GM23338 (cell line): ENCODE measurements around the gene RPL7L1. TPM values are rescaled to one million over a fixed set of nuclear protein-coding genes. Genes with fewer than 3 reads are reported as not detected.

Experiments used
- ATAC-seq: fragments of 200-7000 bp; cut with Tn5 transposase; 3 replicates; pipeline ENCODE4 v1.9.1; 2020
- DNase-seq: peaks from one replicate; pipeline ENCODE4 v3.0.0-alpha.2; 2015; ENCODE audit warnings: low spot score
- H2AFZ ChIP-seq: fragments of 200-600 bp; sonication (generic); 2 replicates; pipeline ENCODE4 v1.8.0; 2016; ENCODE audit warnings: antibody characterized with exemption, mild to moderate bottlenecking, moderate library complexity
- H3F3A ChIP-seq: fragments of 200-600 bp; sonication (generic); replicated peaks from 2 replicates; pipeline ENCODE4 v1.8.0; 2017; ENCODE audit warnings: antibody characterized with exemption, mixed run types, low read depth
- H3K27ac ChIP-seq: fragments of 200-600 bp; sonication (generic); 2 replicates; pipeline ENCODE4 v1.6.1; 2016; ENCODE audit warnings: low read depth
- H3K27me3 ChIP-seq: fragments of 200-600 bp; sonication (generic); 2 replicates; pipeline ENCODE4 v1.8.0; 2016; ENCODE audit warnings: mild to moderate bottlenecking, mixed run types, moderate library complexity; ENCODE audit not compliant: insufficient read depth
- H3K36me3 ChIP-seq: fragments of 200-600 bp; sonication (generic); 2 replicates; pipeline ENCODE4 v1.8.0; 2016; ENCODE audit warnings: mild to moderate bottlenecking; ENCODE audit not compliant: insufficient read depth
- H3K4me1 ChIP-seq: fragments of 200-600 bp; sonication (generic); 2 replicates; pipeline ENCODE4 v1.8.0; 2016; ENCODE audit warnings: mild to moderate bottlenecking, moderate library complexity; ENCODE audit not compliant: insufficient read depth
- H3K4me2 ChIP-seq: fragments of 200-600 bp; sonication (generic); 2 replicates; pipeline ENCODE4 v1.7.1; 2017; ENCODE audit warnings: mixed run types
- H3K4me3 ChIP-seq: fragments of 200-600 bp; sonication (generic); 2 replicates; pipeline ENCODE4 v1.6.1; 2016; ENCODE audit warnings: mixed run types
- H3K79me2 ChIP-seq: fragments of 200-600 bp; sonication (generic); replicated peaks from 2 replicates; pipeline ENCODE4 v1.8.0; 2017; ENCODE audit warnings: mild to moderate bottlenecking; ENCODE audit not compliant: insufficient read depth
- H3K9me2 ChIP-seq: fragments of 200-600 bp; sonication (generic); 2 replicates; pipeline ENCODE4 v1.8.0; 2017; ENCODE audit not compliant: insufficient read depth
- H4K20me1 ChIP-seq: fragments of 200-600 bp; sonication (generic); replicated peaks from 2 replicates; pipeline ENCODE4 v1.8.0; 2017; ENCODE audit warnings: mild to moderate bottlenecking; ENCODE audit not compliant: insufficient read depth
- H3K27ac Mint-ChIP-seq: 2 replicates; pipeline ENCODE4 v1.8.0; 2020; ENCODE audit warnings: inconsistent platforms, mild to moderate bottlenecking, moderate library complexity, mixed read lengths
- H3K27me3 Mint-ChIP-seq: 3 replicates; pipeline ENCODE4 v1.8.0; 2022; ENCODE audit warnings: low read depth, mild to moderate bottlenecking, moderate library complexity, mixed read lengths, inconsistent platforms; ENCODE audit not compliant: insufficient read depth, poor library complexity
- H3K36me3 Mint-ChIP-seq: 3 replicates; pipeline ENCODE4 v1.8.0; 2021; ENCODE audit warnings: low read depth, mild to moderate bottlenecking, inconsistent platforms, moderate library complexity, mixed read lengths
- H3K4me1 Mint-ChIP-seq: 3 replicates; pipeline ENCODE4 v1.8.0; 2020; ENCODE audit warnings: mild to moderate bottlenecking, inconsistent platforms, mixed read lengths
- H3K4me3 Mint-ChIP-seq: 3 replicates; pipeline ENCODE4 v1.8.0; 2021; ENCODE audit warnings: moderate library complexity, mild to moderate bottlenecking, inconsistent platforms, mixed read lengths
- H3K9me3 Mint-ChIP-seq: 3 replicates; pipeline ENCODE4 v1.8.0; 2020; ENCODE audit warnings: moderate library complexity, mild to moderate bottlenecking, inconsistent platforms, mixed read lengths
- ETS1 ChIP-seq: IDR thresholded peaks from 2 replicates; pipeline ENCODE4 v1.6.1; 2016; ENCODE audit warnings: antibody characterized with exemption
- NANOG ChIP-seq: IDR thresholded peaks from 2 replicates; pipeline ENCODE4 v1.6.1; 2016; ENCODE audit warnings: antibody characterized with exemption, borderline replicate concordance
- POLR2AphosphoS5 ChIP-seq: IDR thresholded peaks from 2 replicates; pipeline ENCODE4 v1.6.1; 2016; ENCODE audit warnings: antibody characterized with exemption, low read depth
- REST ChIP-seq: IDR thresholded peaks from one replicate; pipeline ENCODE4 v1.6.1; 2018; ENCODE audit warnings: antibody characterized with exemption; ENCODE audit not compliant: unreplicated experiment
- ZNF114 ChIP-seq: fragments of 250-450 bp; sonication (Bioruptor Pico); IDR thresholded peaks from 2 replicates; pipeline ENCODE4 v1.5.0; 2020; ENCODE audit warnings: mild to moderate bottlenecking, moderate library complexity
- ZNF462 ChIP-seq: fragments of 250-450 bp; sonication (Bioruptor Pico); IDR thresholded peaks from 2 replicates; pipeline ENCODE4 v1.5.0; 2020; ENCODE audit warnings: mild to moderate bottlenecking, moderate library complexity
- polyA plus RNA-seq: library from polyadenylated mRNA; unstranded; fragments of >200 nt; fragmentation: Nextera tagmentation; extraction: Ambion mirVana; gene quantifications from 2 replicates; pipeline ENCODE4 v1.2.1, GENCODE V29; 2016
- total RNA-seq: library from RNA; depleted of rRNA; stranded (reverse); fragments of >200 nt; shearing (Covaris generic); gene quantifications from 2 replicates; pipeline ENCODE4 v1.2.3, GENCODE V29; 2014

Gene RPL7L1
- total and polyA plus RNA-seq, 2 experiments from 2014 or later = 86.9 to 124 TPM

- Histone ChIP-seq H4K20me1 (no peaks in the 10 kb centered on the region), H3K79me2 (no peaks in the 10 kb centered on the region), H3K36me3 (no peaks in the 10 kb centered on the region), H3K4me2 (no peak within 1 kb of the TSS), H2AFZ (no peak within 1 kb of the TSS), H3K27me3 (no peaks in the 10 kb centered on the region), H3F3A (peaks cover 3% of the 10 kb centered on the region; the same call in 1 of the 2 replicates), H3K27ac (no peak within 1 kb of the TSS), H3K9me2 (no peaks in the 10 kb centered on the region), H3K4me1 (no peaks in the 10 kb centered on the region; the same call in 1 of the 2 replicates), H3K4me3 (no peak within 1 kb of the TSS)
- TF ChIP-seq ZNF462 = no peak
- TF ChIP-seq POLR2AphosphoS5 = no peak
- no peak for TF ChIP-seq NANOG
- TF ChIP-seq ZNF114 (CRISPR knock-in tag) = no peak
- no peak for TF ChIP-seq REST
- no peak for TF ChIP-seq ETS1
- DNase-seq = no peak
- ATAC-seq = no peak
- Mint-ChIP-seq H3K9me3 (no peaks in the 10 kb centered on the region), H3K4me1 (no peaks in the 10 kb centered on the region), H3K4me3 (no peak within 1 kb of the TSS), H3K36me3 (no peaks in the 10 kb centered on the region), H3K27me3 (peaks cover 8% of the 10 kb centered on the region), H3K27ac (no peak within 1 kb of the TSS)
These were observed 36.3 kb downstream of the RPL7L1 start, which contains the start of gene PTCRA for GRCh38 chr6:42915732-42916131. TSS of gene PTCRA (plus strand) at chr6:42916053. CDS start at chr6:42916070, 17 bp downstream.
